Kidney epithelial cell (primary cell): ENCODE results near the gene GREB1. TPM values are rescaled to one million over a fixed set of nuclear protein-coding genes. Genes with fewer than 3 reads are reported as not detected.

ENCODE experiments used
- DNase-seq: peaks from one replicate; pipeline ENCODE4 v3.0.0-alpha.2; 2010; ENCODE audit warnings: low read depth
- H3K27me3 ChIP-seq: 2 replicates; pipeline ENCODE4 v1.6.0; 2011; ENCODE audit warnings: low read length; ENCODE audit not compliant: control insufficient read depth, insufficient read depth
- H3K36me3 ChIP-seq: 2 replicates; pipeline ENCODE4 v1.5.1; 2011; ENCODE audit warnings: low read length; ENCODE audit not compliant: control insufficient read depth, insufficient read depth
- H3K4me3 ChIP-seq: 2 replicates; pipeline ENCODE4 v1.5.1; 2011; ENCODE audit warnings: low read depth, mild to moderate bottlenecking, control low read depth, low read length
- total RNA-seq: library from RNA; depleted of rRNA; stranded (reverse); fragments of >200 nt; gene quantifications from 2 replicates; pipeline ENCODE4 v1.2.3, GENCODE V29; 2015
- TF ChIP-seq, protein P1 (sequence below): IDR thresholded peaks from 2 replicates; pipeline ENCODE4 v1.5.1; 2011; ENCODE audit warnings: mild to moderate bottlenecking, moderate library complexity, low read length, control low read depth, inconsistent platforms; ENCODE audit not compliant: insufficient read depth, poor library complexity, severe bottlenecking

The GREB1 gene
- total RNA-seq, 1 donor from 2014 or later: 2.8 TPM

DNA sequence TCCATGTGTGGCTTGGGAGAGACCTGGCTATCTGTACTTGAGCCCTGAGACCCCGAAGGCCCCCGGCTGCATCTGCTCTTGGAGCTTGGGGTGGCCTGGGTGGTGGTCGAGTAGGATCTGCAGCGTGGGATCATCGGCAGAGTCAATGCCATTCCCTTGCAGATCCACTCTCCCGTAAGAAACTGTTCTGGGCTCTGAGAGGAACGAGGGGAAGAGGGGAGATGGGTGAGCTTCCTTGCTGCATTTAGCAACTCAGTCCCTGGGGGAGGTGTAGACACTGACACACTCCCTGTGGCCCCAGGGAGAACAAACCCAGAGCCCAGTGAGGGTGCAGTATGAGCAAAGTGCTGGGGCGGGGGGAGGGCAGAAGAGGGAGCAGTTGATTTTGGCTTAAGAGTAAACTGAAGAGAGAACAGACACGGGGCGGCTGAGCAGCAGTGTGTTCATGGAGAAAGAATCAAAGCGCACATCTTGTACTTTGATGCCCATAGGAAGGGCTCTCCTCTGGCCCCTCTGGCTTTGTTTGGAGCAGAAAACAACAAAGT lies 8.5 kb downstream of the GREB1 start:
- TF ChIP-seq, protein P1, sequence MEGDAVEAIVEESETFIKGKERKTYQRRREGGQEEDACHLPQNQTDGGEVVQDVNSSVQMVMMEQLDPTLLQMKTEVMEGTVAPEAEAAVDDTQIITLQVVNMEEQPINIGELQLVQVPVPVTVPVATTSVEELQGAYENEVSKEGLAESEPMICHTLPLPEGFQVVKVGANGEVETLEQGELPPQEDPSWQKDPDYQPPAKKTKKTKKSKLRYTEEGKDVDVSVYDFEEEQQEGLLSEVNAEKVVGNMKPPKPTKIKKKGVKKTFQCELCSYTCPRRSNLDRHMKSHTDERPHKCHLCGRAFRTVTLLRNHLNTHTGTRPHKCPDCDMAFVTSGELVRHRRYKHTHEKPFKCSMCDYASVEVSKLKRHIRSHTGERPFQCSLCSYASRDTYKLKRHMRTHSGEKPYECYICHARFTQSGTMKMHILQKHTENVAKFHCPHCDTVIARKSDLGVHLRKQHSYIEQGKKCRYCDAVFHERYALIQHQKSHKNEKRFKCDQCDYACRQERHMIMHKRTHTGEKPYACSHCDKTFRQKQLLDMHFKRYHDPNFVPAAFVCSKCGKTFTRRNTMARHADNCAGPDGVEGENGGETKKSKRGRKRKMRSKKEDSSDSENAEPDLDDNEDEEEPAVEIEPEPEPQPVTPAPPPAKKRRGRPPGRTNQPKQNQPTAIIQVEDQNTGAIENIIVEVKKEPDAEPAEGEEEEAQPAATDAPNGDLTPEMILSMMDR: no peak

DNA sequence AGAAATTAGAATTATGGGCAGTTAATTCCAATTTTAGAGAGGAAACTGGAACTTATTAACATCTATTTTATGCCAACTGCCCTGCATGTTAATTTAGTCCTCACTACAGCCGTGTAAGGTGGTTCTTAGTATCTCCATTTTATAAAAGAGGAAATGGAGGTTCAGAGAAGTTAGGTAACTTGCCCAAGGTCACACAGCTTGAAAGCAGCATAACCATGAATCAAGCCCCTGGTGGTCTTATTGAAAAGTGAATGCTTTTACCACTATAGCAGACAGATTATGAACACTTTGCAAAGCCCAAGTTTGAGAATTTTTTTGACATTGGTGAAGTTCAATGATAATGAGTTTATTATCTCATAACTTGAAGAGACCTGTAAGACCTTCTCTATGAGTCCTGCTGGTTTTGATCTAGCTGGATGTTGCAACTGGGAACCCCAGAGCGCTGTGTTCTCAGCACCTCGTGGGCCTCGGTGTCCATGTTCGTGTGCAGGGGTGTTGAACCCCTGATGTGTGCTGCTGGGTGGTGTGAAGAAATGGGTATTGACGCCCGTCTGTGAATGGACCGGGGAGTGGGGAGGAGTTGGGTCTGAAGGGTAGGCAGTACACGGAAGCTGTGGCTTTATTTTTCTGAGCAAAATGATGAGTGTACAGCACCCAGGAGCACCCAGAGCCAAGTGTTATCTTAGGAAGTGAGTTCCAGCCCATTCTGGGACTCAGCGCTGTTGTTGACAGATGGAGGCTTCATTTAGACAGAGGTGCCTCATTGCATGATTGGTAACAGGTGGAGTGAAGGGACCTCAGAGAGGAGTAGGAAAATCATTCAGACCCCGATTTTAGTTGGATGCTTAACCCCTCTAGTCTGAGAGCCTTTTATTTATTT lies 9.7 kb downstream of the GREB1 start:
- Histone ChIP-seq H3K36me3 (no peaks in the 10 kb centered on the region), H3K27me3 (peaks cover 23% of the 10 kb centered on the region), H3K4me3 (no peak overlapping the region)
- DNase-seq: no peak
- TF ChIP-seq, protein P1: no peak

More for the DNA sequence above, 8.5 kb downstream of the GREB1 start:
- Histone ChIP-seq H3K4me3 (no peak overlapping the region), H3K36me3 (no peaks in the 10 kb centered on the region), H3K27me3 (peaks cover 20% of the 10 kb centered on the region)
- no peak for DNase-seq

DNA sequence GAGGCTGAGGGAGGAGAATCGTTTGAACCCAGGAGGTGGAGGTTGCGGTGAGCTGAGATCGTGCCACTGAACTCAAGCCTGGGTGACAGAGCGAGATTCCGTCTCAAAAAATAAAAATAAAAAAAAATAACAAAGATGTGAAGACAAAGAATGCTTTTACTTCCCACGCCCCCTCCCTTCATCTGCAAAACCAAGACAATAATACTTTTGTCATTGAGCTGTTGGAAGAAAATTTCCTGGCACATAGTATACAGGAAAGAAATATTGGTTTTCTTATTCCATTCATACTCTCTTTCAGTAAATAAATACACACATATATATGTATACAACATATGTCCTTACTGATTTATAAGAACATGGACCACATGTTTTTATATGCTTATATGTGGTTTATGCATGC lies 12.2 kb downstream of the GREB1 start:
- Histone ChIP-seq H3K36me3 (no peaks in the 10 kb centered on the region), H3K27me3 (peaks cover 14% of the 10 kb centered on the region), H3K4me3 (no peak overlapping the region)
- no peak for DNase-seq
- TF ChIP-seq, protein P1: no peak

DNA sequence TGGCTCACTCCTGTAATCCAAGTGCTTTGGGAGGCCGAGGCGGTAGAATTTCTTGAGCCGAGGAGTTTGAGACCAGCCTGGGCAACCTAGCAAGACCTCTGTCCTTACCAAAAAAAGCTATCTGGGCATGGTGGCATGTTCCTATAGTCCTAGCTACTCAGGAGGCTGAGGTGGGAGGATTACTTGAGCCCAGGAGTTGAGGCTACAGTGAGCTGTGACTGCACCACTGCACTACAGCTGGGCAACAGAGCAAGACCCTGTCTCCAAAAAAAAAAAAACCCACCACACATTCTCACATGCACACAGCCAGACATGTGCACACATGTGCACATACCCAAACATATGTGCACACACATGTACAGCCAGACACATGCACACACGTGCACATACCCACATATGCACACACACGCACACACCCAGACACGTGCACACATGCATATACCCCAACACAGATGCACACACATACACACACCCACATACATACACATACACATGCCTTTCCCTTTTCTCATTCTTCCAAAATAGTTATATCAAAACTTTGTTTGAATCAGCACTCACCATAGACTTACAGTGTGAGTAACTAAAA lies 14.2 kb downstream of the GREB1 start:
- no peaks in the 10 kb centered on the region for H3K36me3 ChIP-seq
- TF ChIP-seq, protein P1: no peak
- no peak overlapping the region for H3K4me3 ChIP-seq
- H3K27me3 ChIP-seq: peaks cover 11% of the 10 kb centered on the region
- no peak for DNase-seq

DNA sequence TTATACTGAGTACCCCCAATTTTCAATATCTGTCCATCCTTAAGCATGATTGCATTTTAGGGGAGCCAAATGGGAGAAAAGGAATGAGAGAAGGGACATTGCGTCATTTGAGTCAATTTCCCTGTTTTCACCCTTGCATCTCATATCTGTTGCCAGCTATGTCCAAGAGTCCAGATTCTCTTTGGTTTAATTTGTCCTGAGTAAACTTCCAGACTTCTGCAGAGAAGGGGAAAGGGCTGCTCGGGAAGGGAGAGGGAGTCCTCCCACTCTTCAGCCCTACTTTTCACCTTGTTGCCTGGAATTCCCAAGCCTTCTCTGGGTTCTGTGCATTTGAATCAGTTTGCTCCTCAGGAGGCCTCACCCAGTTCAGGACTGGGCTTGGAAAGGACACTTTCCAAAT lies 16.5 kb downstream of the GREB1 start:
- no peak for DNase-seq
- no peaks in the 10 kb centered on the region for H3K36me3 ChIP-seq
- H3K4me3 ChIP-seq: no peak overlapping the region
- TF ChIP-seq, protein P1: no peak
- peaks cover 5% of the 10 kb centered on the region for H3K27me3 ChIP-seq
